GM11168 (cell line): ENCODE measurements around the gene RNGTT.

ENCODE experiments used
- in situ Hi-C: fragments of 300-500 bp; cut with MboI; formaldehyde crosslinking; loops from one replicate; pipeline ENCODE4 v1.12.0; 2022; ENCODE audit warnings: low sequenced_read_pairs; ENCODE audit not compliant: unreplicated experiment

Gene RNGTT

DNA sequence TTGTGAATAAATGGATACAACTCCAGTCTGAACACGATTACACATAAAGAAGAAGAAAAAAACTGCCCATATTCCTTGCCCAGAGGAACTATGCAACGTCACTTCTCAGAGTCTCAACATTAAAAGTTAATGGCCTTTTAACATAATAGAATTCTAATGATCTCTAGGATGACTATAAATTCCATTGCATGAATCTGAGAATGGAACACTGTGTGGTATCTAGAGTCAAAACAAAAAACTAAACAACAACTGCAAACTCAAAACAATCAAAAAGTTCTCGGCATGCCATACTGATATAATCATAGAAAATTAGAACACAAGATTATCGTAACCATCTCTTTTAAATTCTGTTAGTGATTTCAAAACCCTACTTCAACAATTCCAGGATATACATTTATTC is 283.6 kb downstream of the RNGTT start:
- in situ Hi-C loops, result no loop called here

DNA sequence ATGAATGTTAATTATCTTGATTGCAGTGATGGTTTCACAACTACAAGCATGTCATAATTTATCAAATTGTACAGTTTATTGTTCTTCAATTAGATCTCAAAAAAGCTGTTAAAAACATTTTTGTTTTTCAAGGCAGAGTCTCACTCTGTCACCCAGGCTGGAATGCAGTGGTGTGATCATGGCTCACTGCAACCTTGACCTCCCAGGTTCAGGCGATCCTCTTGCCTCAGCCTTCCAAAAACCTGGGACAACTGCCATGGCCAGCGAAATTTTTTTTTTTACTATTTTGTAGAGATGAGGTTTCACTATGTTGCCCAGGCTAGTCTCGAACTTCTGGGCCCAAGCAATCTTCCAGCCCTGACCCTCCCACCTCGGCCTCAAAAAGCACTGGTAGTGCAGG is 286.1 kb downstream of the RNGTT start:
- in situ Hi-C loops, result no loop called here

GRCh38 chr6:88671624-88672023 is 291.8 kb downstream of the RNGTT start:
- in situ Hi-C loops, result no loop called here

DNA sequence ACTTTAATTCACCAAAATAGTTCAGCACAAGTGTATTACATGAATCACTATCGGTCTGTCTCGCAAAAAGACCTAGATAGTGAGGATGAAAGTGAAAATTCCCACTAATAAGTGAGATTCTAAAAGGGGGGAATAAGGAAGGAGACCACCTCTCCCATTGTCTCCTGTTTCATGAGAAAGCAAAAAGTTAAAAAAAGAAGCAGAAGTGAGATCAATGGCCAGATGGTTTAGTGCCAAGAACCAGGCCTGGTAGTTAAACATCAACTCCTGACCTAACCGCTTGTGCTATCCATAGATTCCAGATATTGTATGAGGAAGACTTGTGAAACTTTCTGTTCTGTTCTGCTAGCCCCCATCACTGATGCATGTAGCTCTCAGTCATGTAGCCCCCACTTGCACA is 293.0 kb downstream of the RNGTT start:
- in situ Hi-C loops, result no loop called here

DNA sequence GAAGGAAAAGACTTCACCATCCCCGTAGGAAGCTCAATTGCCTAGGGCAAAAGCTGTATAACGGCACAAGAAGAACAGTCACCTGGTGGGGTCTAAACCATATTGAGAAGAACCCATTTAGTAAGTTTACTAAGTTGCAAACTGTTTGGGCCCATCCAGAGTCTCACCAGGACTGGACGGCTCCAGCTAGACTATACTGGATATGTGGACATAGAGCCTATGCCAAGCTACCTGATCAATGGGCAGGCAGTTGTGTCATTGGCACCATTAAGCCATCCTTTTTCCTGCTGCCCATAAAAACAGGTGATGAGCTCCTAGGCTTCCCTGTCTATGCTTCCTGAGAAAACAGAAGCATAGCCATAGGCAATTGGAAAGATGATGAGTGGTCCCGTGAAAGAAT is 293.9 kb downstream of the RNGTT start:
- in situ Hi-C loops, result no loop called here

DNA sequence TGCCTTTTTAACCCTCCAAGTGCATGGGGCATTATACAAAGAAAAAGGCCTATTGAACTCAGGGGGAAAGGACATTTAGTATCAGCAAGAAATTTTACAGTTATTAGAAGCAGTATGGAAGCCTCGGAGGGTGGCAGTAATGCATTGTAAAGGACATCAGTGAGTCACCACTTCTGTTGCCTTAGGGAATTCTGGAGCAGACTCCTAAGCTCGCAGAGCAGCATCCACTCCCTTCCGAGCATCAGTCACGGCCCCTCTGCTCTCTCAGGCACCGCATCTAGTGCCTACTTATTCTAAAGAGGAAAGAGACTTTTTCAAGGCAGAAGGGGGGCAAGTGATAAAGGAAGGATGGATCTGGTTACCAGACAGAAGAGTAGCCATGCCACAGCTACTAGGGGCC is 296.5 kb downstream of the RNGTT start:
- in situ Hi-C loops, result no loop called here

GRCh38 chr6:88665131-88665530 is 298.3 kb downstream of the RNGTT start:
- in situ Hi-C loops, result no loop called here

DNA sequence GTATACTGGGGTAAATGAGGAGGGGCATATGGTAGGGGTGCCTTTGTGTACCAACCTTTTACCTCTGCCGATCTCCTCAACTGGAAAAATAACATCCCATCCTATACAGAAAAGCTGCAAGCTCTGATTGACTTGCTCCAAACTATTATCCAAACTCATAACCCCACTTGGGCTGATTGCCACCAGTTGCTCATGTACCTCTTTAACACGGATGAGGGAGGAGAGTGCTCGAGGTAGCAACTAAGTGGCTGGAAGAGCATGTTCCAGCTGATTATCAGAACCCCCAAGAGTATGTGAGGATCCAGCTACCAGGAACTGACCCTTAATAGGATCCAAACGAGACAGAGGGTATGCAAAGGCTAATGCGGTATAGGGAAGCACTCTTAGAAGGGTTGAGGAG is 299.6 kb downstream of the RNGTT start:
- in situ Hi-C loops, result no loop called here

- in situ Hi-C loops, result no loop called here
Observed at GRCh38 chr6:88662653-88663174, 300.7 kb downstream of the RNGTT start.

DNA sequence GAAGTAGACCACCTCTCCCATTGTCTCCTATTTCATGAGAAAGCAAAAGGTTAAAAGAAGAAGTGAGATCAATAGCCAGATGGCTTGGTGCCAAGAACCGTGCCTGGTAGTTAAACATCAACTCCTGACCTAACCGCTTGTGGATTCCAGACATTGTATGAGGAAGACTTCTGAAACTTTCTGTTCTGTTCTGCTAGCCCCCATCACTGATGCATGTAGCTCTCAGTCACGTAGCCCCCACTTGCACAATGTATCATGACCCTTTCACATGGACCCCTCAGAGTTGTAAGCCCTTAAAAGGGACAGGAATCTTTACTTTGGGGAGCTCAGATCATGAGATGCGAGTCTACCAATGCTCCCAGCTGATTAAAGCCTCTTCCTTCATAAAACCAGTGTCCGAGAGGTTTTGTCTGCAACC is 301.2 kb downstream of the RNGTT start:
- in situ Hi-C loops, result no loop called here

- in situ Hi-C loops, result no loop called here
Observed at GRCh38 chr6:88661136-88661535, 302.3 kb downstream of the RNGTT start.

DNA sequence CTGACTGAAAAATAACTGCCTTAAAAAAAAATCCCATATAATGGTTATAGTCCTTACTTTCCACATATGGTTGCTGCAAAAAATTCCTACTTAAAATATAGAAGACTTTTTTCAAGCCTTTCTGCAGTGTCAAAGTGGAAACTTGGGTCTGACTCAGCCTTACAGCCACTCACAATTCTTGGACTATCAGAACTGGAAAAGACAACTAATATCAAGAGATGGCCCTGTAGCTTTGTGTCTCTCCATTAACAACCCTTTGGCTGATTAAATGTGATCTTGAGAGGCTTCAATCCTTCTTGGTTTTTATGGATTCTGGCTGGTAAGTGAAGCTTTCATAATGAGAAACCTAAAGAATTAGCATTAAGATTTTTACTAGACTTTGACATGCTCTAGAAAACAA is 307.8 kb downstream of the RNGTT start:
- in situ Hi-C loops, result no loop called here

DNA sequence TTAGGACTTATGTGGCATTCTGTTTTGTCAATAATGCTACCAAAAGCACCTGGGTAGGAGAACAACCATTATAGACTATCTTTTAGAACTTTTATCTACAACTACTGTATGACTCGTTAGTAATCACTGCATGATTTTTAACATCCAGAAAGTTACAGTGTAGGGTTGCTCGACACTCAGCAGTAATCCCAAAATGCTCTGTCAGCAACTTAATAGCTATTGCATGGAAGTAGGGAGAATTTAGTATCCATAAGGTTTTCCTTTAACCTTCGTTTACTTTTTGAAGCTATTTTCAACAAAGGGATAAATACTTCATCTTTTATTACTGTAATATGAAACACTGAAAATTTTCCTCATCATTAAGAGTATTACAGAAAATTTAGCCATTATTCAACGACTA is 309.5 kb downstream of the RNGTT start:
- in situ Hi-C loops, result no loop called here

- in situ Hi-C loops, result no loop called here
Observed at GRCh38 chr6:88651400-88651799, 312.0 kb downstream of the RNGTT start.

DNA sequence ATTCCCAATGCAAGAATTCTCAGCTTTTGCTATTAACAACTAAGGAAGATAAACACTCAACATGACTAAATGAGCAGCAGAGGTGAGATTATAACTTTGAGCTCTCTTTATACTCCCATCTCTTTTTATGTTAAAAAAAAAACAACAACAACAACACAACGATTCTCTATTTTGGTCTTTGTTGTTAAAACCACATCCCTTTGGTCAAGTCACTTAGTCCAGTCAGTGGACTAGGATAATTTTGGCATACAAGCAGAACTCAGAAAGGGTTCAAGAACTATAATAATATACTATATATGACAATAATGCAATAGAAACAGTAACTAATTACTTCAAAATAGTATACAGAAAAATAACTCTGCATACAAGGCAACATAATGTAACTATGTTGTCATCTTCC is 312.4 kb downstream of the RNGTT start:
- in situ Hi-C loops, result no loop called here

- in situ Hi-C loops, result no loop called here
Observed at GRCh38 chr6:88650029-88650619, 313.3 kb downstream of the RNGTT start.

- in situ Hi-C loops, result no loop called here
Observed at GRCh38 chr6:88641178-88641903, 322.1 kb downstream of the RNGTT start.

- in situ Hi-C loops, result no loop called here
Observed at GRCh38 chr6:88637761-88638545, 325.5 kb downstream of the RNGTT start.

- in situ Hi-C loops, result no loop called here
Observed at GRCh38 chr6:88636871-88637270, 326.5 kb downstream of the RNGTT start.

DNA sequence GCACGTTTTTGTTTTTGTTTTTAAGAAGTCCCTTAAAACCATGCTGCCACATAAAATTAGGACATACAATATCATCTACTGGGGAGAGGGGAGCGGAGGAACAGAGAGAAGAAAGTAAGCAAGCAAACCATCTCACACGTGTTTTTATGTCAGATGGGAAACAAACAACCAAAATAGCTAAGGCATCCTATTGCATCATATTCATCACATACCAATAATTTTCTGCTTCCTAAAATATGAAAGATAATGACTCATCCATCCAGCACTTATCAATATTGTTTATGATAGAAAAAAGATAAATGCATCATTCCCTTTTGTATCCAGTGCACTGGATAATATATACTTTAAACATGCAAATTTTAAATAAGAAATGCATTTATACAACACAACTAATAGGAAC is 329.6 kb downstream of the RNGTT start:
- in situ Hi-C loops, result no loop called here

DNA sequence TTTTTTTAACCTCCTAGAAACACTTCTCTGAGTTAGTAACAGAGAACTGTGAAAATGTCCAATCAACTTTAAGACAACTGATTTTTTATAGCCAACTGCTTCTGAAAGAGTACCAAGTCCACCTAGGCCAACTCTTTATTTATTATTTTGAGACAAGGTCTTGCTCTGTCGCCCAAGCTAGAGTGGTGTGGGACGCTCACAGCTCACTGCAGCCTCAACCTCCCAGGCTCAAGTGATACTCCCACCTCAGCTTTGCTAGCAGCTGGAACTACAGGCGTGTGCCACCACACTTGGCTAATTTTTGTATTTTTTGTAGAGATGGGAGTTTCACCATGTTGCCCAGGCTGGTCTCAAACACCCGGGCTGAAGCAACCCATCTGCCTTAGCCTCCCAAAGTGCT is 331.6 kb downstream of the RNGTT start:
- in situ Hi-C loops, result no loop called here
